CD4-positive, alpha-beta T cell treated with Interferon gamma for 1 hour (primary cell): ENCODE measurements around the gene CEBPB.
"Not testable (repeated sequence)": the region's sequence is repeated elsewhere in the genome, so short reads cannot be mapped to it uniquely, and the experiment has no call there.

Experiments used
- DNase-seq: peaks from one replicate; pipeline ENCODE4 v3.0.0-alpha.2; 2020

The CEBPB gene

DNA sequence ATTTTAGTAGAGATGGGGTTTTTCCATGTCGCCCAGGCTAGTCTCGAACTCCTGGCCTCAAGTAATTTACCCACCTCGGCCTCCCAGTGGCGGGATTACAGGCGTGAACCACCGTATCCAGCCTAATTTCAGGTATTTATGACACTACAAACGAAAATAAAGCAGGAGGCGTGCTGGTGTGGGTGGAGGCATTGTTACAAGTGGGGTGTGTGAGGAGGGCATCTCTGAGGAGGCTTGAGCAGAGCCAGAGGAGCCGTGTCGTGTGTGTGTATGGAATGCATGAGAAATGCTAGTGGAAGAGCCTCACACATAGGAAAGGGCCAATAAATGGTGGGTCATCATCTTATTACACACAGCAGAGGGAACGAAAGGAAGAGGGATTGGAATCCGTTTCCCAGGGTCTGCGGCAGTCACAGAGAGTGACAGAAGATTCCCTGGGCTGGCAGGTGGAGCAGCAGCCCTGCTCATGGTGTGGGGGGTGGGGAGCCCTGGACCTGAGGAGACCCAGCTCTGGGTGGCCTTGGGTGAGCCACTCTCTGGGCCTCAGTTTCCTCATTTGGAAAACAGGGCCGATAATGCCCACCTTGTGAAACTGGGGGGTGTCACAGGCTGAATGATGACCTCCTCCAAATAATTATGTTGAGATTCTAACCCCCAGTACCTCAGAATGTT, 19.9 kb upstream of the CEBPB start:
- DNase-seq = no peak

DNA sequence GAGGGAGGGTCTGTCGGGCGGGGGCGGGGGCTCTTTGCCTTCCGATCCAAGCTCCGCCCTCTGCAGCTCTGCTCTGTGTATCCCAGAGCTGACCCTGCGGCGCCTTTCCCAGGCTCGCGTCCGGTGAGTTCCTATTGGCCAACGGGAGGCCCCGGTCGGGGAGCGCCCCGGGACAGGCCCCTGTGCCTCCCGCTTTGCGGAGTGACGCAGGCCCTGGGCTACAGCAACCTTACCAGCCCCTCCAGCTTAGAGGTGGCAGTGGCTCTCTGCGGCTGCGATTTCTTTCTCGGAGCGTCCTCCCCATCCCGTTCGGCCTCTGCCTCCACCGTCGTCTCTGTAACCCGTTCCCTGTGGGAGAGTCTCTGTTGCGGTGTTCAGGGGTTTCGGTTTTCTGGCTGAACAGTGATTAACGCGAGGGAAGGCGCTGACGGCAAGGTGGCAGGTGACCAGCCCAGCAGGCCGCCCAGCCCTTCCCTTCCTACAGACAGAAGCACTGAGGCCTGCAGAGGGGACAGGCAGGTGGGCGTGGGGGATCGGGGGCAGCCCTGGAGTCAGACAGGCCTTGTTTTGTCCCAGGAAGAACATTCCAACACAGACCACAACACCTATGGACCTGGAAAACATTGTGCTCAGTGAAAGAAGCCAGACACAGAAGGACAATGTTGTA, 18.1 kb upstream of the CEBPB start:
- peak; percentile 32 for DNase-seq

DNA sequence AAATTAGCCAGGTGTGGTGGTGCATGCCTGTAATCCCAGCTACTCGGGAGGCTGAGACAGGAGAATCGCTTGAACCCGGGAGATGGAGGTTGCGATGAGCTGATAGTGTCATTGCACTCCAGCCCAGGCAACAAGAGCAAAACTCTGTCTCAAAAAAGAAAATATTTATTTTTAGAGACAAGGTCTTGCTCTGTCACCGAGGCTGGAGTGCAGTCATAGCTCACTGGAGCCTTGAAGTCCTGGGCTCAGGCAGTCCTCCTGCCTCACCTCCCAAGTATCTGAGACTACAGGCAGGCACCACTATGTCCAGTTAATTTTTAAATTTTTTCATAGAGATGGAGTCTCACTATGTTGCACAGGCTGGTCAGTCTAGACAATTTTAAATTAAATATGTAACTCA, 16.2 kb upstream of the CEBPB start:
- DNase-seq = no peak

DNA sequence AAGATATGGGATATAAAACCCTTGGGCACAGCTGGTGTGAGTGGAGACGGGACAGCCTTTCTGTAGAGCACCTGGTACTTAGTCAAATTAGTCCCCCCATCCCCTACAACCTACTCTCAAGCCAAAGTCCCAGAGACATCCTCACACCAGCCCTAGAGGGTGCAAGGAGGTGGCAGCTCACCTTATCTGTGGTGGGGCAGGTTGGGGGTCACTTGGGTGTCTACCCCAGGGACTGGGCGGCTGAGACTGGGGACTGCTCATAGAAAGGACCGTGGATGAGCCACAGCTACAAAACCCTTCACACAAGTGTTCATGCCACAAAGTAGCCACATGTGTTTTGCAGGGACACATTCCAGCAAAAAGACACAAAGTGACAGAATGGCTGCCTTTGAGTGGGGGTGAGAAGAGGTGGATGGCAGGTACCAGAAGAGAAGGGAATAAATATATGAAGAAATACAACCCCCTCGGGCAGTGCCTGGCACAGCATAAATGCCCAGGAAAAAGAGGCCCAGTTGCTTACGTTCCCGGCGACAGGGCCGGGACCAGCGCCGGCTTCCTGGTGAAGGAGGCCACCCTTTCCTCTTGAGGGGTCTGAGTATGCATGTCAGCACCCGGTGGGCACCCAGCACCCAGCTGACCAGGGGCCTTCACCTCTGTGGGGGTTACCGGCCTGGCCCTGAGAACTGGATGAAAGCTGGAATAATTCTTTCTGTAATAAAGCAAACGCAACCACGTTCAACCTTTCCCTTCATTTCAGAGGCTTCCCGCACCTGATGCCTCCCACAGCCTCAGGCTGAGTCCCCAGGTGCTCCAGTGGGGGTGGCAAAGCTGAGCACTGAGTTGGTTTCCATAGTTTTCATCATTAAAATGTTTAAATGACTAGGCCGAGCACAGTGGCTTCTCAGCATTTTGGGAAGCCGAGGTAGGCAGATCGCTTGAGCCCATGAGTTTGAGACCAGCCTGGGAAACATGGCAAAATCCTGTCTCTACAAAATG, 14.4 kb upstream of the CEBPB start:
- DNase-seq = no peak

DNA sequence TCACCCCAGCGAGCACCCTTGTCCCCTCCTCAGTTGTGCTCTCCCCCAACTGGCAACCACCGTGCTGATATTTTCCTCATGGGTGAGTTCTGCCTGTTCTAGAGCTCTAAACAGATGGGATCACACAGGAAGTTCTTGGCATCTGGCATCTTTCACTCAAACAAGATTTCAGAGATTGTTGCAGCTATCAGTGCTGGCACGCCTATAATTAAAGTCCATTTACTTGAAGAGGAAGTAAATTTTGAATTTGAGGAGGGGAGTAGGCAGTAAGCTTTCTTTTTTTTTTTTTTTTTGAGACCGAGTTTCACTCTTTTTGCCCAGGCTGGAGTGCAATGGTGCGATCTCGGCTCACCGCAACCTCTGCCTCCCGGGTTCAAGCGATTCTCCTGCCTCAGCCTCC, 12.0 kb upstream of the CEBPB start:
- not testable (repeated sequence) for DNase-seq

DNA sequence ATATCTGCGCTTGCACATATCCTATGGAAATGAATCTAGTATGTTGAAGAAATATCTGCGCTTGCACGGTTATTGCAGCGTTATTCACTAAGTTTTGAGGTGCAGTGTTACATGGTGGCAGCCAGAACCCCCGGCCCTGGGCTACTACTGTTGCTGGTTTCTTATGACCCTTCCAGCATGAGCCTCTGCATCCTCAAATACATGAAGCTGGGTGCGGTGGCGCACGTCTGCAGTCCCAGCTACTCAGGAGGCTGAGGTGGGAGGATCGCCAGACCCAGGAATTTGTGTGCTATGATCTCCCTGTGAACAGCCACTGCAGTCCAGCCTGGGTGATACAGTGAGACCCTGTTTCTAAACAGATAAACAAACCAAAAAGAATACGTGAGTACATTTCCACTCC, 9.3 kb upstream of the CEBPB start:
- DNase-seq = no peak

DNA sequence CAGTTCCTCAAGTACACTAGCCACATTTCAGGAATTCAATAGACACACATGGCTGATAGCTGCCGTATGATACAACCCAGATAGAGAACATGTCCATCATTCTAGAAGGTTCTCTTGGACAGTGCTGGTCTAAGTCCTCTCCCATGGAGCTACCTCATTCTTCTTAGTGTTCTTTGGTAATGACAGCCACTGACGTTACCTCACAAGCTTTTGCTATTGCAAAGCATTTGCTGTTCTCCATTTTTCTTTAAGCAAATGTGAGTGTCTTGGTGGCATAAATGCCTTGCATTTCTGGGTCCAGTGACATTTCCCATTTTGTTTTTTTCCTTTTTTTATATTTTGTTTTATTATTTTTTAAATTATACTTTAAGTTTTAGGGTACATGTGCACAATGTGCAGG, 8.3 kb upstream of the CEBPB start:
- no peak for DNase-seq

DNA sequence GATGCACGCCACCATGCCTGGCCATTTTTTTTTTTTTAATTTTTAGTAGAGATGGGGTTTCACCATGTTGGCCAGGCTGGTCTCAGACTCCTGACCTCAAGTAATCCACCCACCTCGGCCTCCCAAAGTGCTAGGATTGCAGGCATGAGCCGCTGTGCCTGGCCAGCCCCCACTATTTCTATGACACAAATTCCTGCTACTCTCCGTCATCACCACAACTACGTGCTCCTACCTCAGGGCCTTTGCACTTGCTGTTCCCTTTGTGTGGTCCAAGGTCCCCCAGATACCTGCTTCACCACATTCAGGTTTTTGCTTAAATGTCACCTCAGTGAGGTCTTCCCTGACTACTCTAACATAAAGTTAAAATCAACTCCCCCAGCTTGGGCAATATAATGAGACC, 5.2 kb upstream of the CEBPB start:
- DNase-seq = no peak

DNA sequence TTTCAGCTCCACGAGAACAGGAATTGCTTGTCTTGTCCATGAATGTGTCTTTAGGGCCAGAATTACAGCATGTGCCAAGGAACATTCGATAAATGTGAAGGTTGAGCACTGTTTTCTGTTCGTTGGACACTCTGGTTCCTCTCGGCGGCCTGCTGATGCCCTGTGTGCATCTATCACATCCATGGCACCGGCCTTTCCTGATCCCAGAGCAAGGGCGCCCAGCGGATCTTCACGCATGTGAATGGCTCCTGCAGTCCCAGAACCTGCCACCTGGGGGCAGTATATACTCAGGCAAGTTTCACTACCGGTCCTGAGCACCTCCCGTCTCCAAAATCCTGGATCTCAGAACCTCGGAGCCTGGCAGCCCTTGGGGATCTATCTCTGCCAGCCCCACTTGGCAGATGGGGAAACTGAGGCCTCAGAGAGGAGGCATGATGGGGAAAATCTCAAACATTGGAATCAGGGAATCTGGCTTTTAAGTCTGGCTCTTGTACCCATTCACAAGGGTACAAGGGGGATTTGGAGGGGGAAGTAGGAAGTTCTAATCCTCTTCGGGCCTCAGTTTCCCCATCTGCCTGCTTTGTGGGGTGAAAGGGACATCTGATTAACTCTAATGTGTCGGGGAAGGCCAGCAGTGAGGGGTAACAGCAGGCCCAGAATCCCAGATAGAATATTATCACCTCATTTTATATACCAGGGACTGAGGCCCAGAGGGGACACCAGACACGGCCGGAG, 4.3 kb upstream of the CEBPB start:
- peak; percentile 76 for DNase-seq

DNA sequence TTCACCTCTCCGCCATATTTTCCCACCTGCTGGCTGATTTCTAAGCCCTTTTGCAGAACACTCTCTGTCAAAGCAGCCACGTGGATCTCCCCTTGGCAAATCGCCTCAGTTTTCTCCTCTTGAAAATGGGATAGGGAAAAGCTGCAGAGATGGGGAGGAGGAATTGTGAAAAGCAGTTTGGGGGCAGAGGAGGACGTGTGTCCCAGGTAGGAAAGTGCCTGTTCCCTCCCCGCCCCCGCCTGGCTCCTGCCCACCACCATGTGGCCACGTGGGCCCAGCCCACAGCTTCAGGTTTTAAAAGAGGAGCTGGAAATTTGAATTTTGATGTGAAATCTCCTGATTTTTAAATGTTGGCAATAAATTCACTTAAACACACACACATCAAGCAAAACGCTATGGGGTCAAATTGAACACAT, 3.6 kb upstream of the CEBPB start:
- DNase-seq = no peak

DNA sequence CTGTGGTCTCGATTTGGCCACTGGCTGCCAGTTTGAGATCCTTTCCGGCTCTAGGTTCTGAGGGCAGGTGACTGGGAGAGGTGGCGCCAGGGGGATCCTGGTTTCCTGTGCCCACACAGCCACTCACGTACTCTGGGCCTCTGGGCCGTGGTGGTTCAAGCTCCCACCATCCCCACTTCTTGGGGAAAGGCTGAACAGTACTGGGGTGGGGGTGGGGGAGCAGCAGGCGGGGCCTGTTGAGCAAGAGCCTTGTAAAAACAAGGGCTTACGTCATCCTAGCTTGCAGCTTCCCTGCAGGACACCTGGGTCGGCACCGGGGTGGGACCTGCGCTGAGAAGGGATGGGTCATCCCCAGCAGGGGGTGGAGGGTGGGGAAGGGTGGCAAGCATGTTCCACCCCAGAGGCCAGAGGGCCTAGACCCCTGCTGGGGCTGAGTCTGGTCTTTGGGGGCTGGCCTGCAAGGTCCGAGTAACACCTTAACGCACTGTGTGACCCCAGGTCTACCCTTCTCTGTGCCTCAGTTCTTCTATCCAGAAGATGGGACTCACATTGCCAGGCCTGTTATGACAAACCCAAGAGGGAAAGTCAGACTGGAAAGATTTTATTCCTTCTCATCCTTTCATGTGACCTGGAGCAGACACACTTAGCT, 3.1 kb upstream of the CEBPB start:
- peak; percentile 24 for DNase-seq

DNA sequence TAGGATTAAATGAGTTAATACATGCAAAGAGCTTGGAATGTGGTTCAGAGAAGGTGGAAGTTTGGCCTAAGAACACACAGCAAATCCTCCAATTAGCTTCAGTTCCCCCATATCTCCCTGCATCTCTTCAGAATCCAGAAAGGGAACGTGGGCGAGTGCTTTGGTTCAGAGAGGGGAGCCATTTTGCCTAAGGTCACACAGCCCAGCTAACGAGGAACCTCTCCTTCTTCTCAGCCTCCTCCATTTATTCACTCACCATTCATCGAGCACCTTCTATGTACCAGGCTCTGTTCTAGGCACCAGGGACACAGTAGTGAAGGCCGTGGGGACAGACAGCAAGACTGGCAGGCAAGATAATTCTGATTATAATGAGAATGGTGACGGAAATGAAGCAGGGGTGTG, 2.3 kb upstream of the CEBPB start:
- no peak for DNase-seq

DNA sequence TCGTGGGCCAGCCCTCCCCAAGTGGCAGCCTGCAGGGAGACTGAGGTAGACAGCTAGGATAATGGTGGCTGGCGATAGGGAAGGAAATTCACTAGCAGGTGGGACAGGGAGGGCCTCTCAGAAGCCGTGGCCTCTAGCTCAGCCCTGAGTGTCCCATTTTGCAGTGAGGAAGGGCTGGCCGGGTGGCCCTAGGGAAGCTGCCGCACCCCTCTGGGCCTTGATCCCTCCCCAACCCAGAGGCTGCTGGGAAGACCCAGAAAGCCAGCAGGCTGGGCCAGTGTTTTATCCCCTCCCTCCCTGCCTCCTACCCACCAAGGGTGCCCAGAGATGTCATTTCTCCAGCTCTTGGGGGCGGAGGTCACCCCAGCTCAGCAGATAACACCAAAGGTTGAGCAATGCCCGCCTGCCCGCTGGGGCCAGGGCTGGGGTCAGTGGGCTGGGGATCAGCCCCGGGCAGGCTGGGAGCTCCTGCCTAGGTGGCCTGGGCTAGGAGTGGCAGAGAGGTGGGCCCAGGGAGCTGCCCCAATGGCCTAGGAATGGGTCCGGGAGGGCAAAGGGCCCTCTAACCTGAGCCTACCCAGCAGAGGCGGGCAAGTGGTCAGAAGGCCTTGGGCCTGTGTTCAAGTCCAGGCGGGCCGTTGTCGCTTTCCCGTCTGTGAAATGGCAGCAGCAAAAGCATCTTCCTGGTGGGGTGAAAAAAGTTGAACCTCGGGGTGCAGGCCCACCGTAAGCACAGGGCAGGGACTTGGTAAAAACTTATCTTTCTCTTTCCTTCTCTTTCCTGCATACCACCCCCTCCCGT, 1.6 kb upstream of the CEBPB start:
- DNase-seq = no peak

DNA sequence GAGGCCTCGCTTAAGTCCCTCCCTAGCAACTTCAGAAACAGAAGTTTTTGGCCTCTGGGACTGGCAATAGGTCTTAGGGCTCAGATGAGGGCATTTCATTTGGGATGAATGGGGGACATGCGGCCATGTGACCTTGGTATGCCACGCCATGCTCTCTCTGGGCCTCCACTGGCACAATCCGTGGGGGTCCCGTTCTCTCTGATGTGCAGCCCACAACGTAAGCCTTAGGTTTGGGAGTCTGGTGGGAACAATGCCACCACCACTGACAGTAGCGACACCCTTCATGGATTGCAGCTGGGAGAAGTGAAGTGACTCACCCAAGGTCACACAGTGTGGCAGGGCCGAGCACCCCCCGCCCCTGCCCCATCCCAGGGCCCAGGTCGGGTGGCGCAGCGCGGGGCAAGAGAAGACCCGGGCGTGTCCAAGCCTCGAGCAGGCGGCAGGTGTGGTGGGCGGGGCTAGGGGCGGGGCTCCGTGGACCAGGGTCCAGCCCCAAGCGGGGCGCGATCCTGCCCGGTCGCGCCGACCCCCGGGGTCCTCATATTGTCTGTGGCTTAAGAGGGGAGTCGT, 864 bp upstream of the CEBPB start:
- peak; percentile 31 for DNase-seq

DNA sequence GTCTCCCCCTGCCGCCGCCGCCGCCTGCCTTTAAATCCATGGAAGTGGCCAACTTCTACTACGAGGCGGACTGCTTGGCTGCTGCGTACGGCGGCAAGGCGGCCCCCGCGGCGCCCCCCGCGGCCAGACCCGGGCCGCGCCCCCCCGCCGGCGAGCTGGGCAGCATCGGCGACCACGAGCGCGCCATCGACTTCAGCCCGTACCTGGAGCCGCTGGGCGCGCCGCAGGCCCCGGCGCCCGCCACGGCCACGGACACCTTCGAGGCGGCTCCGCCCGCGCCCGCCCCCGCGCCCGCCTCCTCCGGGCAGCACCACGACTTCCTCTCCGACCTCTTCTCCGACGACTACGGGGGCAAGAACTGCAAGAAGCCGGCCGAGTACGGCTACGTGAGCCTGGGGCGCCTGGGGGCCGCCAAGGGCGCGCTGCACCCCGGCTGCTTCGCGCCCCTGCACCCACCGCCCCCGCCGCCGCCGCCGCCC, 474 bp downstream of the CEBPB start:
- DNase-seq = peak; percentile 59

DNA sequence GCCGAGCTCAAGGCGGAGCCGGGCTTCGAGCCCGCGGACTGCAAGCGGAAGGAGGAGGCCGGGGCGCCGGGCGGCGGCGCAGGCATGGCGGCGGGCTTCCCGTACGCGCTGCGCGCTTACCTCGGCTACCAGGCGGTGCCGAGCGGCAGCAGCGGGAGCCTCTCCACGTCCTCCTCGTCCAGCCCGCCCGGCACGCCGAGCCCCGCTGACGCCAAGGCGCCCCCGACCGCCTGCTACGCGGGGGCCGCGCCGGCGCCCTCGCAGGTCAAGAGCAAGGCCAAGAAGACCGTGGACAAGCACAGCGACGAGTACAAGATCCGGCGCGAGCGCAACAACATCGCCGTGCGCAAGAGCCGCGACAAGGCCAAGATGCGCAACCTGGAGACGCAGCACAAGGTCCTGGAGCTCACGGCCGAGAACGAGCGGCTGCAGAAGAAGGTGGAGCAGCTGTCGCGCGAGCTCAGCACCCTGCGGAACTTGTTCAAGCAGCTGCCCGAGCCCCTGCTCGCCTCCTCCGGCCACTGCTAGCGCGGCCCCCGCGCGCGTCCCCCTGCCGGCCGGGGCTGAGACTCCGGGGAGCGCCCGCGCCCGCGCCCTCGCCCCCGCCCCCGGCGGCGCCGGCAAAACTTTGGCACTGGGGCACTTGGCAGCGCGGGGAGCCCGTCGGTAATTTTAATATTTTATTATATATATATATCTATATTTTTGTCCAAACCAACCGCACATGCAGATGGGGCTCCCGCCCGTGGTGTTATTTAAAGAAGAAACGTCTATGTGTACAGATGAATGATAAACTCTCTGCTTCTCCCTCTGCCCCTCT, 1.1 kb downstream of the CEBPB start:
- peak; percentile 38 for DNase-seq

DNA sequence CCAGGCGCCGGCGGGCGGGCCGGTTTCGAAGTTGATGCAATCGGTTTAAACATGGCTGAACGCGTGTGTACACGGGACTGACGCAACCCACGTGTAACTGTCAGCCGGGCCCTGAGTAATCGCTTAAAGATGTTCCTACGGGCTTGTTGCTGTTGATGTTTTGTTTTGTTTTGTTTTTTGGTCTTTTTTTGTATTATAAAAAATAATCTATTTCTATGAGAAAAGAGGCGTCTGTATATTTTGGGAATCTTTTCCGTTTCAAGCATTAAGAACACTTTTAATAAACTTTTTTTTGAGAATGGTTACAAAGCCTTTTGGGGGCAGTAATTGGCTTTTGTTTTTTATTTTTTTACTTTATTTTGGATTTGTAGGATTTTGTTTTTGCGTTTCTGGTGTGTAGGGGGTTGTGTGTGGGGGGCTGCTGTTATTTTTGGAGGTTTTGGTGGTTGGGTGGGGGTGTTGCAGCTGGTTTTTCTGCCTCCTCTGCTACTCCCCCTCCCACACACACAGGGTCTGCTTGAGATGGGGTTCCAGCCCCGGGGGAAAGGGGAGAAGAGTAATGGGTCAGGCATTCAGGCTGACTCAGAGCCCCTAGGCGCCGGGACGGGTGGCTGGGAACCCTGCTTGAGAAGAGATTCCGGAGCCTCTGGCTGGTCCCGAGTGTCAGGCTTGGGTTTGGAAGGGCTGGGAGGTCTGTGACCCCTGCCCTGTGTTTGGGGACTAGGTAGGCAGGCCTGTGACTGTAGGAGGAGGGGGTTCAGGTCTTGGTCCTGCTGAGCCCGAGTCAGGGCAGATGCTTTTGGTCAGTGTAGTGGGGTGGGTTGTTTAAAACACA, 2.0 kb downstream of the CEBPB start:
- DNase-seq = peak; percentile 76

DNA sequence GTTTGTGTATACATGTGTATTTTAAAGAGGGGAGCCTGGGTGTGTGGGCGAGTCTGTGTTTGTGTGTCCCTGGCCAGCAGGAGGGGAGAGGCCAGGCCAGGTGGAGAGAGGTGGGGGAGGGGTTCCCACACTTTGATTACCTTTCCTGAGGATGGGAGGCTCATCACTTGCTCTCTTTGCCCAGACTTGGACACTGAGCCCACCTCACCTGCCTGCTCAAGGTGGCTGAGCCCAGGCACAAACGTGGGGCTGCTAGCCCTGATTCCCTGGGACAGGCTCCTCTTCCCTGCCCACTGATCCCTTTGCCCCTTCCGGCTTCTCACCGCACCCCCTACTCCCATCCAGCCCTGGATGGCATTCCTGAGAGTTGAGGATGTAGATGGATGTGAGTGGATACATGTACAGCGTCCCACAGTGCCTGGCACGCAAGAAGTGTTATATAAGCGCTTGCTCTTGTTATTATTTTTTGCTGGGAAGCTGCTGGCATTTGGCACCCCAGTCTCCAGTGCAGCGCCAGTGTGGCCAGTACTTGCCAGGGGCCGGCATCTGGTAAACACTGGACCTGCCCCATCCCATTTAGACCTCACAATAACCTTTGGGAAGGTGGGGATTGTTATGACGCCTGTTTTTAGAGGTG, 2.7 kb downstream of the CEBPB start:
- DNase-seq = no peak
